Ovary (tissue), 9 donors: ENCODE measurements around the gene CCDC120. TPM values are rescaled to one million over a fixed set of nuclear protein-coding genes. Genes with fewer than 3 reads are reported as not detected.

ENCODE experiments used
- DNase-seq, 5 donors: peaks; one replicate each; pipeline ENCODE4 v3.0.0-alpha.2; 2019 to 2020
- H3K27ac ChIP-seq, 2 donors: fragments of 200-600 bp; one replicate each; pipeline versions ENCODE4 v1.5.1 to v1.8.0; 2019 to 2022
- H3K27me3 ChIP-seq: fragments of 200-600 bp; one replicate; pipeline ENCODE4 v1.8.0; 2022
- H3K36me3 ChIP-seq: fragments of 200-600 bp; sonication (generic); one replicate; pipeline ENCODE4 v1.5.1; 2019
- H3K4me1 ChIP-seq: one replicate; pipeline ENCODE4 v1.8.1; 2013; ENCODE audit warnings: mild to moderate bottlenecking, moderate library complexity; ENCODE audit not compliant: insufficient read depth
- H3K4me3 ChIP-seq: fragments of 200-600 bp; sonication (generic); one replicate; pipeline ENCODE4 v1.5.1; 2017
- H3K9me3 ChIP-seq, 2 donors: fragments of 200-600 bp in 1 of 2; sonication (generic) in 1 of 2; one replicate each; pipeline versions ENCODE4 v1.5.1 to v1.8.1; 2013 to 2019; ENCODE audit warnings: mild to moderate bottlenecking in 1 of 2, moderate library complexity in 1 of 2
- CTCF ChIP-seq, 3 donors: fragments of 450-650 bp in 2 of 3; fragments of 200-600 bp in 1 of 3; IDR thresholded peaks; one replicate each; pipeline versions ENCODE4 v1.5.1 to v1.8.0; 2016 to 2022; ENCODE audit warnings: antibody characterized with exemption in 3 of 3, mild to moderate bottlenecking in 1 of 3
- EP300 ChIP-seq: sonication (generic); formaldehyde crosslinking; IDR thresholded peaks from one replicate; pipeline ENCODE4 v1.6.1; 2017; ENCODE audit warnings: antibody characterized with exemption
- POLR2A ChIP-seq: fragments of 450-650 bp; IDR thresholded peaks from one replicate; pipeline ENCODE4 v1.6.1; 2017; ENCODE audit warnings: antibody characterized with exemption, mild to moderate bottlenecking, moderate library complexity
- WGBS, 3 donors: extraction: QIAGEN DNeasy Blood & Tissue Kit in 1 of 3; methylation state at CpG; one replicate each; pipeline versions ENCODE4 v1.1.5 to v1.1.7; 2013 to 2017; 5-methylcytosine and 5-hydroxymethylcytosine counted together
- intact Hi-C, 4 donors: fragments of 100-400 bp; cut with DNase I; formaldehyde crosslinking; loops; one replicate each; pipeline versions ENCODE4 v1.11.0 to v1.15.1; 2022 to 2023
- polyA plus RNA-seq, 2 donors: library from polyadenylated mRNA; stranded (reverse); fragments of 200-250 nt in 1 of 2; fragments of 350-450 nt in 1 of 2; fragmentation: Illumina TruSeq in 1 of 2; extraction: RNeasy Lipid Tissue Mini Kit (QIAGEN cat#74804) in 1 of 2; gene quantifications; one replicate each; pipeline ENCODE4 v1.2.3, GENCODE V29; 2013 to 2014
- total RNA-seq, 7 donors: library from RNA; depleted of rRNA in 2 of 7; stranded (reverse); fragments of >200 nt in 2 of 7; fragmentation: NEBNext Ultra II Directional in 3 of 7; extraction: Animal tissue kit (Norgen Biotek cat#: 25700) in 3 of 7; gene quantifications; one replicate each; pipeline versions ENCODE4 v1.1.0 to v1.2.4, GENCODE V29; 2016 to 2023
- donor health status: DM: no; HTN: no; CAD: no; lungs with moderate emphysema.
- donor health status: DM: no; HTN: no; CAD: no.
- donor health status: Bipolar disorder and iron deficiency.
- donor health status: DM: yes; HTN: yes; CAD: no.
- donor health status: DM: no; HTN: no; CAD: no.
- donor health status: DM: yes; HTN: yes; CAD: no.

CCDC120 gene
- total and polyA plus RNA-seq, 9 donors: 3.3 to 11.2 (median 9.1) TPM

- WGBS, 3 donors: 84 to 87% (median 84%) methylated on average over 11 of the region's 11 CpGs
- no peak for DNase-seq
- Histone ChIP-seq H3K4me3 (no peak overlapping the region), H3K9me3 (no peaks in the 10 kb centered on the region), H3K4me1 (no peaks in the 10 kb centered on the region), H3K27me3 (no peaks in the 10 kb centered on the region), H3K27ac (no peak overlapping the region), H3K36me3 (no peaks in the 10 kb centered on the region)
- no peak for TF ChIP-seq CTCF (IDR thresholded peaks at IDR 0.05)
- no peak for TF ChIP-seq POLR2A
- TF ChIP-seq EP300: no peak
- intact Hi-C loops: no loop called here
Measured at GRCh38 chrX:49069038-49069437, 10.2 kb downstream of the CCDC120 start.

- H3K4me3 ChIP-seq: no peak overlapping the region
- 69 to 81% (median 74%) methylated on average over 4 of the region's 4 CpGs for WGBS, 3 donors
- H3K36me3 ChIP-seq: no peaks in the 10 kb centered on the region
- DNase-seq: no peak
- H3K4me1 ChIP-seq: no peaks in the 10 kb centered on the region
- TF ChIP-seq EP300: no peak
- no peak for TF ChIP-seq POLR2A
- TF ChIP-seq CTCF (IDR thresholded peaks at IDR 0.05): no peak
- intact Hi-C loops: no loop called here
- no peak overlapping the region for H3K27ac ChIP-seq
- no peaks in the 10 kb centered on the region for H3K9me3 ChIP-seq
- no peaks in the 10 kb centered on the region for H3K27me3 ChIP-seq
Measured at GRCh38 chrX:49070988-49071387, 12.2 kb downstream of the CCDC120 start.

GRCh38 chrX:49071877-49072711, 13.3 kb downstream of the CCDC120 start:
- no peak for TF ChIP-seq CTCF (IDR thresholded peaks at IDR 0.05)
- no peak for TF ChIP-seq POLR2A
- TF ChIP-seq EP300: no peak
- intact Hi-C loops: no loop called here
- H3K27me3 ChIP-seq: no peaks in the 10 kb centered on the region
- H3K36me3 ChIP-seq: no peaks in the 10 kb centered on the region
- WGBS, 3 donors: 41 to 49% (median 45%) methylated on average over 60 to 63 of the region's 63 CpGs
- H3K27ac ChIP-seq: peak overlapping the region; percentile 30 to 40
- H3K4me3 ChIP-seq: peak overlapping the region; percentile 49
- no peaks in the 10 kb centered on the region for H3K9me3 ChIP-seq
- H3K4me1 ChIP-seq: no peaks in the 10 kb centered on the region
- peak; percentile 76 to 87 (median 79) for DNase-seq

- intact Hi-C loops: no loop called here
- Histone ChIP-seq H3K4me1 (no peaks in the 10 kb centered on the region), H3K9me3 (no peaks in the 10 kb centered on the region), H3K27ac (no peak overlapping the region), H3K4me3 (peak overlapping the region; percentile 49), H3K36me3 (no peaks in the 10 kb centered on the region), H3K27me3 (no peaks in the 10 kb centered on the region)
- WGBS, 3 donors: 41 to 52% (median 42%) methylated on average over 10 of the region's 10 CpGs
- no peak for DNase-seq
- no peak for TF ChIP-seq EP300
- TF ChIP-seq POLR2A: no peak
- no peak for TF ChIP-seq CTCF (IDR thresholded peaks at IDR 0.05)
Measured at GRCh38 chrX:49072712-49073095, 13.9 kb downstream of the CCDC120 start.
